ENCODE measurements around the gene KXD1. TPM values are rescaled to one million over a fixed set of nuclear protein-coding genes. Genes with fewer than 3 reads are reported as not detected.
"Not testable (repeated sequence)": the region's sequence is repeated elsewhere in the genome, so short reads cannot be mapped to it uniquely, and the experiment has no call there.

The KXD1 gene
- total RNA-seq, 1 donor from 2014 or later = 82.4 TPM

DNA sequence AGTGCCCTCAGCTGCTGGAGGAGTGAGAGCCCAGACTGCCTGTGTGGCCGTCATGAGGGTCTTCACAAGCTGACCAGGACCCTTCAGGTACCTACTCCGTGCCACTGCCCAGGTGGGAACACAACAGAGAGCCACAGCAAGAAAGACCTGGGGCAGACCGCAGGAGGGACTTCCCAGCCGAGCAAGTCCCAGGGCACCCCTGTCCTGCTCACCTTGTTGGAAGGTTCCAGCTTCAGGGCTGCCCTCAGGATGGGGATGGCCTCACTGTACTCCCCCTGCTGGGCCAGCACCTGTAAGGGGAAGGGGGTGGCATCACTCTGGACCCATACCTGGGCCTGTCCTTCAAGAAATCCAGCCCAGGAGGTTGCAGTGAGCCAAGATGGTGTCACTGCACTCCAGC, 24.6 kb upstream of the KXD1 start:
- no peak for DNase-seq (ENCODE audit: low read depth)

DNA sequence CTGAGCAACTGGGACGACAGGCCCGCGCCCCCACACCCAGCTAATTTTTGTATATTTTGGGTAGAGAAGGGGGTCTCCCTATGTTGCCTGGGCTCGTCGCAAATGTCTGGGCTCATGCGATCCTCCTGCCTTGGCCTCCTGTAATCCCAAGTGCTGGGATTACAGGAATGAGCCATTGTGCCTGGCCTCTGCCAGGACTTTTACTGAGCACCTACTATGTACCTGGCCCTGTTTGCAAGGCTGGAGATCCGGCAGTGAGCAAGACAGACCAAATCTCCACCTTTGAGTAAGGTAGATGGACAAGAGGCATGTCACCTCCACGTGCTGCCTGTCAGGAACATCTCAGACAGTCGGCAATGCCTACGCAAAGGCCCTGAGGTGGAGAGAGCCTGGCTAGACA, 21.2 kb upstream of the KXD1 start:
- no peak for DNase-seq (ENCODE audit: low read depth)

DNA sequence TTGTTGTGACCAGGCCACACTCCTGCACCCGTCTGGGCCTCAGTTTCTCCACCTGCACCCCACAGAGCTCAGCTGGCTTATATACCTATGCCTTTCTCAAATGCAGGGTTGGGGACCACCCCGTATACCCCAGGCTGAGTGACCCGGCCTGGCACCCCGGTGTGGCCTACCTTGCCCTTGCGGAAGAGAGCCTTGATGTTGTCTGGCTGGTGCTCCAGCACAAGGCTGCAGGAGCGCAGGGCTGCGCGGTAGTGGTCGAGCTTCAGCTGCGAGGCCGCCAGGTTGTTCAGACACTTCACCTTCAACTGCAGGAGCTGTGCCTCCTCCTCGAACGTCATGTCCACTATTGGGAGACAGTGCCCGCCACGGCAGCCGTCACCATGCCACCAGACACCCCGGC, 20.2 kb upstream of the KXD1 start:
- DNase-seq (ENCODE audit: low read depth) = no peak

DNA sequence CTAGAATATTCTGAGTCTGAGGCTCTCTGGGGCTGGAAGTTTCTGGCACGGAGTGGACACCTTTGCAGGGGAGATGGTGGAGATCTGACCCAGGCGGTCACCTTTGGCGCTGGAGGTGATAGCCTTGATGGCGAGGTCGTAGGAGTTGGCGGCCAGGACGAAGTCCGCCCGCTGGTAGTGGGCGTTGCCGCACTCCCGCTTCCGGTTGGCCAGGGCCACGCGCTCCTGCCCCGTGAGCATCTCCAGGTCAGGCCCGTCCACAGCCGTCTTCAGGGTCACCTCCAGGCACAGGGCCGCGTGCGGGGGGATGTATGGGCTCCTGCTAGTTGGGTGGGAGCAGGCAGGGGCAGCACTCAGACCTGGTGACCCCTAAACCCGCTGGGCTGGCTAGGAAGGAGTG, 19.6 kb upstream of the KXD1 start:
- no peak for DNase-seq (ENCODE audit: low read depth)

DNA sequence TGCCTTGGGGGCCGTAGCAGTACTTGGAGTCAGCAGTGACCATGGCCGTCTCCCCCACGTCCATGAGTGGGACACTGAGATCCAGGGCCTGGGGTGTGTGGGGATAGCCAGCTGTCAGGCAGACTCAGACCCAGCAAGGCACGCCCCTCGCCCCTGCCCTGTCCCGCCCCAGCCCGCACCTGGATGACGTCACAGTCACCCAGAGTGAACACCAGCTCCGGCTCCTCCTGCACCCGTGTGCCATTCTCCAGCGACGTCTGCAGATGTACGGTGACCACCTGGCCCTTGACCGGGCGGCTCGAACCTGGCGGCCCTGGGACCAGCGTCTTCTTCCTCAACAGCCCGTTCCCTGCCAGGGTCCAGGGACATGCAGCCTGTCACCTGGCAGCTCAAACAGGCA, 18.3 kb upstream of the KXD1 start:
- no peak for DNase-seq (ENCODE audit: low read depth)

DNA sequence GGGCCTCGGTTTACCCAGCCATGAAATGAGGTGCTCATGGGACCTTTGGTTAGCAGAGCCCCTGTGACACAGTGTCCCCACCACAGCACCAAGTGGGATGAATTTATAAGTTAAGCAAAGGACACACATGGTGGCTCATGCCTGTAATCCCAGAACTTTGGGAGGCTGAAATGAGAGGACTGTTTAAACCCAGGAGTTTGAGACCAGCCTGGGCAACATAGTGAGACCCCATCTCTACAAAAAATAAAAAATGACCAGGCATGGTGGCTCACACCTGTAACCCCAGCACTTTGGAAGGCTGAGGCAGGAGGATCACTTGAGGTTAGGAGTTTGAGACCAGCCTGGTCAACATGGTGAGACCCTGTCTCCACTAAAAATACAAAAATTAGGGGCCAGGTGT, 17.5 kb upstream of the KXD1 start:
- DNase-seq (ENCODE audit: low read depth) = not testable (repeated sequence)

DNA sequence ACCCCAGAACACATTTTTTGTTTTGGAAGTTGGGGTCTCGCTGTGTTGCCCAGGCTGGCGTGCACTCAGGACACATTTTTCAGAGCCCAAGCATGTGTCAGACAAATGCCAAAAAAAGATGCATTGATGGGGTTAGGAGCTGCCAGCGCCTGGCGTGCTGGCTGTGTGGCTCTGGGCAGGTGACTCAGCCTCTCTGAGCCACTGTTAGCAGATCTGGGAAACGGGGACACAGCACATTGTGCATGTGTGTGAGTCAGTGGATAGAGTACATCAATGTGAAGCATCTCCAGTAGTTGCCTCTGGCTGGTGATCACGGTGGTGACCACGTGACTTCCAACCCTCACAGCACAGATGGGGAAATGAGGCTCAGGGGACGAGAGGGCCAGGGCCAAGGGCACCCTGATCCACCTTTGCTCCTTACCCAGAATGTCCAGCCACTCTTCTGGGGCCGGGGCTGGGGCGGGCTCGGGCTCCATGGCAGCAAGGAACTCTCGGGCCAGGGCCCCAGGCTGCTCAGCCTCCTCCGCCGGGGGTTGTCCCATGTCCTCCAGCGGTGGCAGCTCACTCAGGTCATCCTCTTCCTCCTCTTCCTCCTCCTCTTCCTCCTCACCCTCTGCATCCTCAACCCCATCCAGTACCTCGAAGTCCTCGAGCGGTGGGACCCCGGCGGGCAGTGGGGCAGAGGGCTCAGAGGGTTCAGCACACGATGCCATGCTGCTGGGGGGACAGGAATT, 16.2 kb upstream of the KXD1 start:
- no peak for DNase-seq (ENCODE audit: low read depth)

DNA sequence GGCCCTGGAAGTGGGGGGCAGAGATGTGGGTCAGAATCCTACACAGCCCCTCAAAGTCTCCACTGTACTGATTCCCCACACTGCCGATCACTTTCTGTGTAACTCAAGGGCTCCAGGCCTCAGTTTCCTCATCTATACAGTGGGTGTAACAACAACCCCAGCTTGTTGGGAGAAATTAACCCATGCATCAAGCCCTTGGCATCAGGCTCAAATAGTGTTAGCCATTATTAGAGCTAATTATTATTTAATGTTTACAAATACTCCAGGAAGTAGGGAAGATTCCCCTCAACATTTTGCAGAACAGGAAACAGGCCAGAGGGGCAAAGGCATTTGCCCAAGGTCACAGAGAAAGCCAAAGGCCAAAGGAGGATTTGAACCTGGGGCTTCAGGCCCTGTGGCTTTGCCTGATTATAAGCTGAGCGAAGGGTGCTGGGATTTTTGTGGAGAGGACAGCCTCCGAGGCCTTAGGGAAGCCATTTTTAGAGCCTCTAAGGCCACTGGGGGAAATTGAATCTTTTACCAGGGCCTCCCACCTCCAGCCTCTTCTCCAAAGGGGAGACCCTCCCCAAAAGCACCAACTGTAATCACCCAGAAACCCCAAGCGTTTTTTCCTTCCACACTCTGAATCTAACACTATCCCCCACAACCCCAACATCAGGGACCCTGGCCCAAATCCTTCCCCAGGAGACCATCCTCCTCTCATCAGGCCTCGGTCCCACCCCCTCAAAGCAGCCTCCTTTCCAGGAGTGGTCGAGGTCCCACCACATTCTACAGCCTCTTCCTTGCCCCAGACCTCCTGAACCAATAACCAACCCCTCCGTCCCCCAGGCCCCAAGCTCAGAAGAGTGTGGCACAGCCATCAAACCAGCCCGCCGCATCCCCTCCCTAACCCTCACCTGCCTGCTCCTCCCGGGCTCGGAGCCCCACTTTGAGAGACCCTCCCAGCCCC, 15.4 kb upstream of the KXD1 start:
- DNase-seq (ENCODE audit: low read depth) = no peak

DNA sequence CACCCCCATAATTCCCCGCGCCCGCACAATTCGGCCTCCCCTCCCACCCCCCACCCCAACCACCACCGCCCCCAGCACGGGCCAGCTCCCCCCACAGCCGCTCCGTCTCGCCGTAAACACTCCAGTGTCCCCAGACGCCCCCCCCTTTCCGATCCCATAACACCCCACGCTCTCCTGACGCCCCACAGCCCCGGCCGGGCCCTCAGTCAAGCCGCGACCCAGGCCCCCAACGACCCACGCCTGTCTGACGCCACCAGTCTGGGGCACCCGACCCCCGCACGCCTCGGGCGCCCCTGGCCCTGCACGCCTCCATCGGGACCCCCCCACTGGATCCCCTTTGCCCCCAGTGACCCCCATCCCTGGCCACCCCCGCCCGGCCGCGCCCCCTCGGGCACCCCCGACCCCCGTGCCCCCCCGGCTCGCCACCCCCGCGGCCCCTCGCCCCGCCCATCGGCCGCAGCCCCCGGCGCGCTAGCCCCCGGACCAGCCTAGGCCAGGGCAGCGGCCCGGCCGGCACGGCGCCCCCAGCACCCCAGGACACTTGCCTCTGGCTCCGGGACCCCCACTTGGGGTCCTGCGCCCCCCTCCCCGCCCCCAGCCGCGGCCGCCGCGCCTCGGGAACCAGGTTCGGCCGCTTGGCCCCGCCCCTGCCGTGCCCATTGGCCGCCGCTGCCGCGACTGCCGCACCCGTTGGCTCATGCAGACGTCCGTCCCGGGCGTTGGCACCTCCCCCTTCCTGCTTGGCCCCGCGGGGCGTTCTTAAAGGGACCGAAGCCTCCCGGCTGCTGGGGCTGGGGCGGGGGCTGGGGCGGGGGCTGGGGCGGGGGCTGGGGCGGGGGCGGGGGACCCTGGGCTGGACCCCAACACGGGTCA, 14.5 kb upstream of the KXD1 start, which contains the start of gene FKBP8:
Gene FKBP8, minus strand, starts transcription at position 633 of the 873 bp plus-strand sequence. CDS start 1,603 bp downstream, outside the sequence.
- DNase-seq (ENCODE audit: low read depth) = peak; percentile 87

DNA sequence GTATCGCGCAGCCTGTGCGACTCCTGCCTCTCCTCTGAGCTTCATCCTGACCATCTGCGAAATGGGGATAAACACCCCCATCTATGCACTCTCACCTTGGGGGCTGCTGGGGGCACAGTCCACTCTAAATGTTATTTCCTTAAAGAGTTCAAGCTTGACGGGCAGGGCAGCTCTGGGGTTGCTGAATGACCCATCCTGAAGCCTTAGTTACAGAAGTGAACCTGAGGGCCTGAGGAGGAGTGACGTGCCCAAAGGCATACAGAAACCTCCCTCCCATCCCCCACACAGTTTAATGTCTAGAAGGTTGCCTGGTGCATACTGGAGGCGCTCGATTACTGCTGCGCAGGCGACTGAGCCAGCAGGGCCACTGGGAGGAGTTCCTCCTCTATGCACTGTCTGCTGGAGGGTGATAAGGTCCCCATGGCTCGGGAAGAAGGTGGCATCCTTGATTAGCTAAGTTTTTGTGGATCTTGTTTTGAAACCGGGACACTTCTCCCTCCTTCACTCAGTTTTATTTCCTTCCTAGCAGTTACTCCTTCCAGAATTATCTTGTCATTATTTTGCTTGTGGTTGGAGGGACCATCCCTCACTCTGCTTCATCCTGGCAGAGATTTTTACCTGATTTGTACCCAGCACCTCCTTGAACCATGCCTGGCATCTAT, 13.7 kb upstream of the KXD1 start:
- peak; percentile 24 for DNase-seq (ENCODE audit: low read depth)

DNA sequence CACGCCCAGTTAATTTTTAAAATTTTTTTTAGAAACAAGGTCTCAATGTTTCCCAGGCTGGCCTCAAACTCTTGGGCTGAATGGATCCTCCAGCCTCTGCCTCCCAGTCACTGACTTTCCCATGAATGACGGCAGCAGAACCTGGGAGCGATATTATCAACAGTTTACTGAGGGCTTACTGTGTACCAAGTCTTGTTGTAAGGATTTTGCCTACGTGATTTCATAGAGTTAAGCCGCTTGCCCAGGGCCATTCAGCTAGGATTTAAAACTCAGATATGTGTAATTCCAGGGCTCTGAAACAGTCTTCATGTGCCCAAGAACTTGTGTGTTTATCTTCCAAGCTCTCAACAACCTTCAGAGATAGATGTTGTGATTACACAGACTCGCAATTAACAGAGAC, 6.0 kb upstream of the KXD1 start:
- no peak for DNase-seq (ENCODE audit: low read depth)

DNA sequence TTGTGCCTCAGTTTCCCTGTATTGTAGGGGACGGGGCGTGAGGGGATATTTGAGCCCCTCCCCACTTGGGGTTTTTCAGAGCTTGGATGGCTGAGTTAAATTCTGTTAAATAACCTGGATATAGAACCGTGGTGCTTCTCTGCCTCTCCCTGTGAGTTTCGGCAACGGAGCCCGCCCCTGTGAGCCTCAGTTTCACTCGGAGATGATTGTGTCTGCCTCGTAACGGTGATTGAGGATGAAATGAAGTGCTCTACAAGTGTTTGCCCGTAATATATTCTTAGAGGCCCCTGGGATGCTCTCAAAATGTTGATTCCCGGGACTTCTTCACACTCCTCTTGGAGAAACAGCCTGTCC, 509 bp downstream of the KXD1 start:
- no peak for DNase-seq (ENCODE audit: low read depth)

DNA sequence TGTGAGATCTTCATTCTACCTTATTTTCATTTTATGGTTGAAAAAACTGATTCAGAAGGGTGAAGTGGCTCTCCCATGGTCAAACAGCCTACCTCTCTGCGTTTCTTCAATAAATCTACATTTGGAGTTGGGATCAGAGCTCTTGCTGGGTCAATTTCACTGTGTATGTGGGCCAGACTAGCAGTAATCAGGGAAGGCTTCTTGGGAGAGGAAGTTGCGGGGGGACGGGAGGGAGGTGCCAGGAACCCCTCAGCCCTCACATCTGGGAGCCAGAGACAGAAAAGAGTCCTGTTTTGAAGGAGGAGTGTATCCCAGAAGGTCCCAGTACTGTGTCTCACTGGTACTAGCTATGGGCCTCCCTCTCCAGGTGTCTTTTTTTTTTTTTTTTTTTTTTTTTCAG, 934 bp downstream of the KXD1 start:
- DNase-seq (ENCODE audit: low read depth) = no peak

DNA sequence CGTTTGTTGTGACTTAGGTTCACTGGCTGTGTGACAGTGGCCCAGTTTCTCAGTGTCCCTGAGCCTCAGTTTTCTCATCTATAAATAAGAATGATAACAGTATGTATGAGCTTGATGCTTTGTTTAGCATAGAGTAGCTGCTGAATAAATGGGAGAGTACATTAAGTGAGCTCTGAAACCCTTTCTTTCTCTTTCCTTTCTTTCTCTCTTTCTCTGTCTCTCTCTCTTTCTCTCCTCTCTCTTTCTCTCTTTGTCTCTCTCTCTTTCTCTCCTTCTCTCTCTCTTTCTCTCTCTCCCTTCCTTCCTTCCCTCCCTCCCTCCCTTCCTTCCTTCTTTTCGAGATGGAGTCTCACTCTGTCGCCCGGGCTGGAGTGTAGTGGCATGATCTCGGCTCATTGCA, 2.0 kb downstream of the KXD1 start:
- DNase-seq (ENCODE audit: low read depth) = no peak

DNA sequence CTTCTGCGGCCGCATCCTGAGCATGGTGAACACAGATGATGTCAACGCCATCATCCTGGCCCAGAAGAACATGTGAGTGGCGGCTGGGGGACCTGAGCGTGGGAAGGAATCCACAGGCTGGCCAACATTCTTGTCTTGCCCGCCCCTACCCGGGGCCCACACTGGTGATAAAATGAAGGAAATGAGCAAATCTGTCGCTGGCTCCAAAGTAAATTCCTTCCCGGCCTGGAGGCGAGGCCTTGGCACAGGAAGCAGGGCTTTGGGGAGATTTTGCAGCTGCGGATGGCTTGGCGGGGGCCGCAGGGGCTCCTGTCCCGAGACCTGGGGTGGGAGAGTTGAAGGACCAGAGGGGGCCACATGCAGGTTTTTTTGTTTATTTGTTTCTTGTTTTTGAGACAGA, 4.4 kb downstream of the KXD1 start:
- no peak for DNase-seq (ENCODE audit: low read depth)

DNA sequence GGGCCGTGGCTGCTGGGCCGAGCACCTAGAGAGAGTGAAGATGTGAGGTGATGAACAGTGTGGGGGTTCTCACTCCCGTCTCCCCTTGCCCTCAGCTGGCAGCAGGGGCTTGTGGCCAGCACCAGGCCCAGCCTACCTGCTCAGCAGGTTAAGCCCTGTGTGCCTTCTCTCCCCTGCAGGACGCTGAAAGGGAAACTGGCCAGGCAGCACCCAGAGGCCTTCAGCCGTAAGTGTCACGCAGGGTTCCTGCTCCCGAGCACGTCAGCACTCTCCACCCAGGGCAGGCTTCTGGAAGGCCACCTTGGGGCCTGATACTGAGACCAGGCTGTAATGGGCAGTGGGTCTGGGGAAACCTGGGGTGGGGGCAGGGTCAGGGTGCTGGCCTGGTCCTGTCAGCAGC, 9.3 kb downstream of the KXD1 start:
- no peak for DNase-seq (ENCODE audit: low read depth)

DNA sequence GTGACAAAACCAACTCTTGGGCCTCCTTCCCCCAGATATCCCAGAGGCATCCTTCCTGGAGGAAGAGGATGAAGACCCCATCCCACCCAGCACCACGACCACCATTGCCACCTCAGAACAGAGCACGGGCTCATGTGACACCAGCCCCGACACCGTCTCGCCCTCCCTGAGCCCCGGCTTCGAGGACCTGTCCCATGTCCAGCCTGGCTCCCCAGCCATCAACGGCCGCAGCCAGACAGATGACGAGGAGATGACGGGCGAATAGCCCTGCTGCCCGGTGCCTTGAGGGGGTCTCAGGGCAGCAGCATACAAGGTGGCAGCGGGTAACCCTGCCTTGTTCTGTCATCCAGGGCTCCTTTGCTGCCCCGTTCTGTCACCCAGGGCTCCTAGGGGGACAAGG, 10.7 kb downstream of the KXD1 start:
- no peak for DNase-seq (ENCODE audit: low read depth)

DNA sequence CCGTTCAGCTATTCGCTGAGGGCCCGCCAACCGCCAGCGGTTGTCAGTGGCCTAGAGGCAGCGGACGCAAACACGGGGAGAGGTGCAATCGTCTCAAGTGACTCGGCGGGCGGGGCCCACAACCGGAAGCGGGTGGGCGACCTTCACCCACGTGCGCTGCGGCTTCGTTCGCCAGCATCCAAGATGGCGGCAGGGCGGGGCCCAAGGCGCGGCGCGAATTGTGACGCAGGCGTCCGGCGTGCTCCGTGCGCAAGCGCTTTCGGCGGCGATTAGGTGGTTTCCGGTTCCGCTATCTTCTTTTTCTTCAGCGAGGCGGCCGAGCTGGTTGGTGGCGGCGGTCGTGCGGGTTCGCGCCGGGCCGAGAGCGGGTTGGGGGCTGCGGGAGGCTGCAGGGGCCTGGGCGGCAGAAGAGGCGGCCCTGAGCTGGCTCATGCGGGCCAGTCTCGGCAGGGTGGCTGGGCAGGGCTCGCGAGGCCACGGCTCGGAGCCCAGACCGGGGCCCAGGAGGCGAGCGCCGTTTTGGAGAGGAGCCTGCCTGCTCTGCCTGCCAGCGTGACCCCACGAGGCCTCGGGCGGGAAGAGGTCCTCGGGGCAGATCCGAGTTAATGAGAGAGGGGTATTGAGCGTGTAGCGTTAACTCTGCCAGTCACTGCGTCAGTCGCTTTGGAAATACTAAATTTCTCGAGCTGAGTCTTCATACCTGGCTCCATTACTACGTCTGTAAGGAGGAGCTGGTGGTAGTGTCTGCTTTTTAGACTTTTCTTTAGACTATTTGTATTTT, 14.1 kb downstream of the KXD1 start, which contains the start of gene UBA52:
Gene UBA52, plus strand, starts transcription at position 294 of the 781 bp plus-strand sequence. CDS start 1,444 bp downstream, outside the sequence.
- peak; percentile 97 for DNase-seq (ENCODE audit: low read depth)

DNA sequence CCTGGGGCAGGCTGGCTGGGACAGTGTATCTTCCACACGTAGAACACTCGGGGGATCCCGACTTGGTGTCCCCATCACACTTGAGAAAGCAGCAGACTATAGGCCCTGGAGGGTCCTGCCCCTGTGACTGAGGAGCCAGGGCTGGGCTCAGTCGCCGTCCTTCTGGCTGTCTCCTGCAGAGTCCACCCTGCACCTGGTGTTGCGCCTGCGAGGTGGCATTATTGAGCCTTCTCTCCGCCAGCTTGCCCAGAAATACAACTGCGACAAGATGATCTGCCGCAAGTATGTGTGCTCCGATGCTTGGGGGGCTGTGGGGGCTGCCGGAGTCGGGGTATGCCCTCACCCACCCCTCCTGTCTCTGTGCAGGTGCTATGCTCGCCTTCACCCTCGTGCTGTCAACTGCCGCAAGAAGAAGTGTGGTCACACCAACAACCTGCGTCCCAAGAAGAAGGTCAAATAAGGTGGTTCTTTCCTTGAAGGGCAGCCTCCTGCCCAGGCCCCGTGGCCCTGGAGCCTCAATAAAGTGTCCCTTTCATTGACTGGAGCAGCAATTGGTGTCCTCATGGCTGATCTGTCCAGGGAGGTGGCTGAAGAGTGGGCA, 17.1 kb downstream of the KXD1 start:
- DNase-seq (ENCODE audit: low read depth) = no peak

DNA sequence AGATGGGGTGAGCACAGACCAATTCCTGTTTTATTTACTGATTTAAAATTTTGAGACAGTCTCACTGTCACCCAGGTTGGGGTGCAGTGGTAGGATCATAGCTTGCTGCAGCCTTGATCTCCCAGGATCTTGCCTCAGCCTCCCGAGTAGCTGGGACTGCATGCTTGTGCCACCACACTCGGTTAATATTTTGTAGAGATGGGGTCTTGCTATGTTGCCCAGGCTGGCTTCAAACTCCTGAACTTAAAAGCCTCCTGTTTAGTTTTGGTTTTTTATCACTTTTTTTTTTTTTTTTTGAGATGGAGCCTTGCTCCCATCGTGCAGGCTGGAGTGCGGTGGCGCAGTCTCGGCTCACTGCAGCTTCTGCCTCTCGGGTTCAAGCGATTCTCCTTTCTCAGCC, 18.7 kb downstream of the KXD1 start:
- no peak for DNase-seq (ENCODE audit: low read depth)
